ENCODE measurements around the gene ADAMTSL3.
A peak's percentile ranks its signal among the peaks of the same experiment; 100 is the strongest.

Gene ADAMTSL3

GRCh38 chr15:83887961-83888360, 234.0 kb downstream of the ADAMTSL3 start:
- H3K4me1 ChIP-seq (ENCODE audit: insufficient read depth, poor library complexity, severe bottlenecking) = peaks cover 9% of the 10 kb centered on the region
- TF ChIP-seq CTCF (IDR thresholded peaks at IDR 0.05; ENCODE audit: poor library complexity, severe bottlenecking) = no peak
- no peak for ATAC-seq (ENCODE audit: low read depth)

GRCh38 chr15:83889995-83890394, 236.1 kb downstream of the ADAMTSL3 start:
- Histone ChIP-seq H3K9me3 (ENCODE audit: severe bottlenecking) (no peaks in the 10 kb centered on the region), H3K27ac (ENCODE audit: poor library complexity, severe bottlenecking) (no peak overlapping the region), H3K4me1 (ENCODE audit: insufficient read depth, poor library complexity, severe bottlenecking) (peaks cover 9% of the 10 kb centered on the region), H3K36me3 (ENCODE audit: low read depth) (no peaks in the 10 kb centered on the region), H3K4me3 (ENCODE audit: severe bottlenecking) (no peak overlapping the region), H3K27me3 (ENCODE audit: insufficient read depth, poor library complexity, severe bottlenecking) (no peaks in the 10 kb centered on the region)
- ATAC-seq (ENCODE audit: low read depth) = no peak
- DNase-seq (ENCODE audit: low spot score) = no peak
- no peak for TF ChIP-seq CTCF (IDR thresholded peaks at IDR 0.05; ENCODE audit: poor library complexity, severe bottlenecking)

More at GRCh38 chr15:83887961-83888360, 234.0 kb downstream of the ADAMTSL3 start:
- Histone ChIP-seq H3K27me3 (ENCODE audit: insufficient read depth, poor library complexity, severe bottlenecking) (no peaks in the 10 kb centered on the region), H3K4me3 (ENCODE audit: severe bottlenecking) (no peak overlapping the region), H3K9me3 (ENCODE audit: severe bottlenecking) (no peaks in the 10 kb centered on the region), H3K27ac (ENCODE audit: poor library complexity, severe bottlenecking) (no peak overlapping the region), H3K36me3 (ENCODE audit: low read depth) (no peaks in the 10 kb centered on the region)
- no peak for DNase-seq (ENCODE audit: low spot score)

GRCh38 chr15:83890587-83890986, 236.7 kb downstream of the ADAMTSL3 start:
- Histone ChIP-seq H3K27ac (ENCODE audit: poor library complexity, severe bottlenecking) (no peak overlapping the region), H3K4me3 (ENCODE audit: severe bottlenecking) (no peak overlapping the region), H3K27me3 (ENCODE audit: insufficient read depth, poor library complexity, severe bottlenecking) (no peaks in the 10 kb centered on the region), H3K4me1 (ENCODE audit: insufficient read depth, poor library complexity, severe bottlenecking) (peaks cover 9% of the 10 kb centered on the region), H3K36me3 (ENCODE audit: low read depth) (no peaks in the 10 kb centered on the region), H3K9me3 (ENCODE audit: severe bottlenecking) (no peaks in the 10 kb centered on the region)
- DNase-seq (ENCODE audit: low spot score) (no peak), ATAC-seq (ENCODE audit: low read depth) (peak; percentile 59; the same call in 2 of the 3 replicates)
- TF ChIP-seq CTCF (IDR thresholded peaks at IDR 0.05; ENCODE audit: poor library complexity, severe bottlenecking) = no peak

GRCh38 chr15:83892498-83892897, 238.6 kb downstream of the ADAMTSL3 start:
- no peak for DNase-seq (ENCODE audit: low spot score)
- Histone ChIP-seq H3K36me3 (ENCODE audit: low read depth) (no peaks in the 10 kb centered on the region), H3K27ac (ENCODE audit: poor library complexity, severe bottlenecking) (no peak overlapping the region), H3K27me3 (ENCODE audit: insufficient read depth, poor library complexity, severe bottlenecking) (no peaks in the 10 kb centered on the region), H3K4me1 (ENCODE audit: insufficient read depth, poor library complexity, severe bottlenecking) (peaks cover 9% of the 10 kb centered on the region), H3K4me3 (ENCODE audit: severe bottlenecking) (no peak overlapping the region), H3K9me3 (ENCODE audit: severe bottlenecking) (no peaks in the 10 kb centered on the region)
- TF ChIP-seq CTCF (IDR thresholded peaks at IDR 0.05; ENCODE audit: poor library complexity, severe bottlenecking) = no peak
- ATAC-seq (ENCODE audit: low read depth) = no peak

GRCh38 chr15:83893308-83893707, 239.4 kb downstream of the ADAMTSL3 start:
- Histone ChIP-seq H3K27ac (ENCODE audit: poor library complexity, severe bottlenecking) (no peak overlapping the region), H3K27me3 (ENCODE audit: insufficient read depth, poor library complexity, severe bottlenecking) (no peaks in the 10 kb centered on the region), H3K36me3 (ENCODE audit: low read depth) (no peaks in the 10 kb centered on the region), H3K4me1 (ENCODE audit: insufficient read depth, poor library complexity, severe bottlenecking) (peaks cover 9% of the 10 kb centered on the region), H3K4me3 (ENCODE audit: severe bottlenecking) (no peak overlapping the region), H3K9me3 (ENCODE audit: severe bottlenecking) (no peaks in the 10 kb centered on the region)
- ATAC-seq (ENCODE audit: low read depth) (no peak), DNase-seq (ENCODE audit: low spot score) (no peak)
- TF ChIP-seq CTCF (IDR thresholded peaks at IDR 0.05; ENCODE audit: poor library complexity, severe bottlenecking) = no peak
